Muscle layer of colon (tissue), 2 donors: Measurements from ENCODE around the gene DPYSL3.

Experiments
- H3K27ac ChIP-seq: one replicate; pipeline ENCODE4 v1.7.0; 2013; ENCODE audit warnings: low read depth, mild to moderate bottlenecking, low read length, moderate library complexity
- H3K27me3 ChIP-seq, 2 donors: one replicate each; pipeline ENCODE4 v1.7.0; 2013; ENCODE audit warnings: low read length in 2 of 2, mild to moderate bottlenecking in 2 of 2; ENCODE audit not compliant: insufficient read depth in 2 of 2, control insufficient read depth in 1 of 2
- H3K36me3 ChIP-seq: one replicate; pipeline ENCODE4 v1.7.0; 2013; ENCODE audit warnings: mild to moderate bottlenecking, low read length; ENCODE audit not compliant: insufficient read depth
- H3K4me1 ChIP-seq: one replicate; pipeline ENCODE4 v1.7.0; 2013; ENCODE audit warnings: mild to moderate bottlenecking, low read length; ENCODE audit not compliant: insufficient read depth
- H3K4me3 ChIP-seq, 2 donors: one replicate each; pipeline ENCODE4 v1.7.0; 2013; ENCODE audit warnings: low read length in 2 of 2, low read depth in 1 of 2, mild to moderate bottlenecking in 1 of 2, moderate library complexity in 1 of 2
- H3K9ac ChIP-seq: one replicate; pipeline ENCODE4 v1.7.0; 2013; ENCODE audit warnings: low read length
- H3K9me3 ChIP-seq: one replicate; pipeline ENCODE4 v1.7.0; 2013; ENCODE audit warnings: mild to moderate bottlenecking, low read length
- donor health status: abdominal sarcoma.
- donor health status: Adenocarcinoma of cecum.

Gene DPYSL3

DNA sequence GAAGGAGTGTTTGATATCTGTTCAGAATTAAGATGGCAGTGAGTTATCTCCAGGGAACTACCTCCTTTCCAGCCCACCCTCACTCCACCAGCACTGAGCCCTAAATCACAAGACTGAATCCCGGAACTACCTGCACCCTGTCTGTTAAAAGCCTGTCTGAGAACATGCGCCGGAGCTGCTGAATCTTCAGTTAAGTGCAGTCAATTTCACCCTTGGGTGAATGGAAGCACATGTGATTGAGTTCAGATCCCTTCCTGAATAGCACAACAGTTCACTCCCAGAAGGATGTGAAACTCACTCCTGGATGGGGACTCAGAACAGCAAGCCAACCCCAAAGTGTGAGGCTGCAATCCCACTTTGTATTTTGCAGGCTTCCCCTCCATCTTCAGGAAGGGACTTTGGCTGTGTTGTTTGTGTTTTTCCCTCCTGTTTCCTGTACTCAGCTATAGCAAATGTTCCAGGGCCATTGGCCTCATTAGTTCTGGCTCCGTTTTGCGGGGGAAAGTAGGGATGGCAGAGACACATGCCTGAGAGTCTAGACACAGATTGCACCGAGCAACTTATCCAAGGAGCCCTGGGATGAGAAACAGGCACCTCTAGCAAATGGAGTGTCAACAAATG lies 43.4 kb downstream of the DPYSL3 start:
- no peaks in the 10 kb centered on the region for H3K9me3 ChIP-seq
- H3K9ac ChIP-seq = no peak overlapping the region
- H3K27me3 ChIP-seq = no peaks in the 10 kb centered on the region
- H3K27ac ChIP-seq = no peak overlapping the region
- H3K4me3 ChIP-seq = no peak overlapping the region
- peaks cover 22% of the 10 kb centered on the region for H3K4me1 ChIP-seq
- no peaks in the 10 kb centered on the region for H3K36me3 ChIP-seq

DNA sequence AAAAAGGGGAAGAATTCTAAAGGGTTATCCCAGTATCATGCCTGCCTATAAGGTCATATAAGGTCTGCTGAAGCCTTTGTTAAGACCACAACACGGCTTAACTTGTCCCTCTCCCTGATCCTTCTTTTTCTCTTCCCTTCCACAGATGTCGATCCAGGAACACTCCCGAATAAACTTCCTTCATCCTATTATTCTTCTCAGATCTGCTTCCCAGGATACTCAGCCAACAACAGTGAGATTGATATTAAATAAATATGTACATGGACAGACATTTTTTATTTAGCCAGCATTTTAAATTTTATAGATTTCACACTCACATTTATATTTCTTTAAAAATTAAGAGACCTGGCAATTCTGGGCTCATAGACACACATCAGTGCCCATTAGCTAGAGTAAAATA lies 44.1 kb downstream of the DPYSL3 start:
- no peak overlapping the region for H3K9ac ChIP-seq
- no peaks in the 10 kb centered on the region for H3K36me3 ChIP-seq
- no peaks in the 10 kb centered on the region for H3K27me3 ChIP-seq
- no peaks in the 10 kb centered on the region for H3K9me3 ChIP-seq
- no peak overlapping the region for H3K4me3 ChIP-seq
- H3K4me1 ChIP-seq = peaks cover 19% of the 10 kb centered on the region
- H3K27ac ChIP-seq = no peak overlapping the region

DNA sequence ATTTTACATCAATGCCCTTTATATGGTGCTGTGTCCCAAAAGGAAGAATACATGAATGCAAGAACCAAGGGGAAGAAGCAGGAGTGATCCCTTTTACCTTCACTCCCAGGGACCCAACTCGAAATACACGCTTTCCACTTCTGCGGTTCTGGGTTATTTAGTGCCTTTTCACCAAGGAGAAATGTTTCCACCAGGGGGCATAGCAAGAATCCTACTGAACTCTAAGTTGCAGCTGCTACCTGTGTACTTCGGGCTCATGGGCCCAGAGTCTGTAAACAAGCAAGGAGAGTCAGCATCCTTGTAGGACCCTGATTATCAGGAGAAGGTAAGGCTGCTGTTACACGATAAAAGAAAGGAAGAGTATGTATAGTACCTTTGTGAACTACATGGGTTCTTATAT lies 45.7 kb downstream of the DPYSL3 start:
- Histone ChIP-seq H3K27me3 (no peaks in the 10 kb centered on the region), H3K9me3 (no peaks in the 10 kb centered on the region), H3K36me3 (no peaks in the 10 kb centered on the region)

DNA sequence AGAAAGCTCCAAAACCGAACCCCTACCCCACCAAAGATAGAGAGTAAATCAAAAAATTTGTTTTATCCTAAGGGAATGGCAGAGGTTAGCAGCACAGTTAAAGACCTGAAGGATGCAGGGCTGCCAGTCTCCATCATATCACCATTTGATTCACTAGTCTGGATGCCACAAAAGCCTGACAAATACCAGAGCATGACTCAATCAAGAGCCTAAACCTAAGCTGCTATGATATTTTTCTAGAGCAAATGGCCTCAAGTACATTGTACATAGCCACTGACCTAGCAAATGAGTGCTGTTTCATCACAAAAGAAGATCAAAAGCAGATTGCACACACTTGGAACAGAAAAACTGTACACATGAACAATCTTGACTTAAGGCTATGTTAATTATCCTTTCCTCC lies 48.0 kb downstream of the DPYSL3 start:
- H3K4me1 ChIP-seq = peaks cover 19% of the 10 kb centered on the region
- no peaks in the 10 kb centered on the region for H3K9me3 ChIP-seq
- H3K27ac ChIP-seq = no peak overlapping the region
- H3K27me3 ChIP-seq = no peaks in the 10 kb centered on the region
- H3K4me3 ChIP-seq = no peak overlapping the region
- H3K9ac ChIP-seq = no peak overlapping the region
- peaks cover 5% of the 10 kb centered on the region for H3K36me3 ChIP-seq

More for the DNA sequence above, 45.7 kb downstream of the DPYSL3 start:
- Histone ChIP-seq H3K9ac (no peak overlapping the region), H3K4me3 (no peak overlapping the region), H3K27ac (no peak overlapping the region), H3K4me1 (peaks cover 22% of the 10 kb centered on the region)

DNA sequence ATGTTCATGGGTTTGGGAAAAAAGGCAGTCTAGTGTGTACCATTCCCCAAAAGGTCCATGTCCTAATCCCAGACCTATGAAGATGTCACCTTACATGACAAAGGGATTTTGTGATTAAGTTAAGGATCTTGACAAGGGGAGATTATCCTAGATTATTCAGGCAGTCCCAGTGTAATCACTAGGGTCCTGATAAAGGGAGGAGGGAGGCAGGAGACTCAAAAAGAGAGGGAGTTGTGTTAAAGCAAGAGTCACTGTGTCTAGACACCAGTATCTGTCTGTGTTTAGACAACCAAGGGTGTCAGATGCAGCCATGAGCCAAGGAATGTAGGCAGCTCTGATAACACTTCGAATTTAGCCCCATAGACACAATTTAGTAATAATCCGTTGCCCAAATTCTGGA lies 49.5 kb downstream of the DPYSL3 start:
- Histone ChIP-seq H3K9ac (no peak overlapping the region), H3K27me3 (no peaks in the 10 kb centered on the region), H3K4me3 (no peak overlapping the region), H3K4me1 (peaks cover 15% of the 10 kb centered on the region), H3K9me3 (no peaks in the 10 kb centered on the region), H3K27ac (no peak overlapping the region), H3K36me3 (peaks cover 5% of the 10 kb centered on the region)

DNA sequence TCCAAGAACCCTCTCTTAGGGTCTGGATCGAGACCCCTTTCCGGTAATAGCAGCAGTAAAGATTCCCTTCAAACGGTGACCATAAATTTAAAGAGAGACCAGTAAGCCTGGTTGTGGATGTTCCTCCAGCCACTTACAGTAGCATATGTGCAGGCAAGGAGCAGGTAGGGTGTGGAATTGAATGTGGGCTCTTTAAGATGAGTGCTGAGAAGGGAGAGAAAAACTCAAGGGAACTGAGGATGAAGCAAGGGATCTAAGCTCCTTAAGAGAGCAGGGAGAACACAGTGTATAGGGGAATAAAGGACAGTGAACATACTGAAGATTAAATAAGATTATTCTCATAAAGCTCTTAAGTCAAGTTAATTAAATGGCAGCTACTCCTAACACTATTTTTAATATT lies 51.3 kb downstream of the DPYSL3 start:
- Histone ChIP-seq H3K9ac (no peak overlapping the region), H3K27me3 (no peaks in the 10 kb centered on the region), H3K4me1 (peaks cover 25% of the 10 kb centered on the region), H3K9me3 (no peaks in the 10 kb centered on the region), H3K36me3 (peaks cover 5% of the 10 kb centered on the region), H3K27ac (no peak overlapping the region), H3K4me3 (no peak overlapping the region)

DNA sequence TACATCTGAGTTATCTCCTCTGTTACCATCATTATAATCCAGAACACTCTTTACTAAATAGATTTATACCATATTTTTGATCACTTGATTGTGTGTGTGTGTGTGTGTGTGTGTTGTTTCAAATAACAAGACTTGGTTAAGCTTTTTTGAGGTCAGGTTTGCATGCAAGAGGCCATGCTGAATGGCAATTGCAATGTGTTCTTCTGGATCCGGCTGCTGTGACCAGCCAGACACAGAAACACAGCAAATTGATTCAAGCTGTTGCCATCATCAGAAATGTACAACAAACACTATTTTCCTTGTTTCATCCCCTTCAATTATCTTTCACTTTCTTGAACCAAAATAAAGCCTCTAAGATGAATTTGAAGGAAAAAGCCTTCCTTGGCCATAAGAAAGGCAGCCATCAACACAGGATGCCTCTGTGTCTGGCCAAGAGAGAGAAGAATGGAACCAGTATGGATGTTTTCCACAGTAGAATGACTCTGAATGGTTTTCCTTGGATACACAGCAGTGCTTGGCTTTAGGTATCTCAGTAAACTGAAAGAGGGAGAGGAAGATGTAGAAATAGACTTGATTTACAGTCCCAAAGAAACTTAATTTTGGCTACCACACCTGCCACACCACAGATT lies 53.9 kb downstream of the DPYSL3 start:
- Histone ChIP-seq H3K9me3 (no peaks in the 10 kb centered on the region), H3K36me3 (peaks cover 5% of the 10 kb centered on the region), H3K4me3 (no peak overlapping the region), H3K4me1 (peaks cover 36% of the 10 kb centered on the region), H3K27me3 (no peaks in the 10 kb centered on the region), H3K27ac (peak overlapping the region; percentile 83), H3K9ac (no peak overlapping the region)

DNA sequence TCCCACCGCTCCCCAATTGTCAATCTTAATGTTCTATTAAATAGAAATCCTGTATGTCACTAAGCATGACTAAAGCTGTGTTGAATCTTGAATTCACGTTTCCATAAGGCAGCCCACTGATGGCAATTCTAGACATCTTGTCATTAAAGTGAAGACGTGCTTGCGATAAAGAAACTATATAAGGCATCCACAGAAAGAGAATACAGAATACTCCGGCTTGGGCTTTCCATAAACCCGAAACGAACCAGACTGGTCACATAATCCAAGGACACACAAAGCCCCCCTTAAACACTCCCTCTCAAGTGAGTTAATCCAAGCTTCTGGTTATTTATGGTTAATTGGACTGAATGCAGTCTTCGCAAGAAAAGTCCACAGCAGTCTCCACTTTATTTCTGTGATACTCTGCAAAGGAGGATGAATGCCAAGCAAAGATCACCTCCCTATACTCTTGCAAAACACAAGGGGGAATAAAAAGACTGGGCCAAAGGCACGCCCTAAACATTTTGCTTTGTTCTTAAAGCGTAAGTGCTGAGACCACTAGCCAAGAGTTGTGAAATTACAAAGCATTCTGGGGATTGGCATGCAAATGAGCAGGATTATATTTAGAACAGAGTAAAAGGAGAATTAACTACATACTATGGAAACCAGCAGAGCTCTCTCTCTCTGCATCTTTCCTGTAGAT lies 54.7 kb downstream of the DPYSL3 start:
- H3K9ac ChIP-seq = peak overlapping the region; percentile 63
- H3K4me1 ChIP-seq = peaks cover 43% of the 10 kb centered on the region
- H3K9me3 ChIP-seq = no peaks in the 10 kb centered on the region
- H3K27ac ChIP-seq = peak overlapping the region; percentile 83
- H3K27me3 ChIP-seq = no peaks in the 10 kb centered on the region
- peaks cover 5% of the 10 kb centered on the region for H3K36me3 ChIP-seq
- H3K4me3 ChIP-seq = peak overlapping the region in 1 of 2 donors; percentile 77

DNA sequence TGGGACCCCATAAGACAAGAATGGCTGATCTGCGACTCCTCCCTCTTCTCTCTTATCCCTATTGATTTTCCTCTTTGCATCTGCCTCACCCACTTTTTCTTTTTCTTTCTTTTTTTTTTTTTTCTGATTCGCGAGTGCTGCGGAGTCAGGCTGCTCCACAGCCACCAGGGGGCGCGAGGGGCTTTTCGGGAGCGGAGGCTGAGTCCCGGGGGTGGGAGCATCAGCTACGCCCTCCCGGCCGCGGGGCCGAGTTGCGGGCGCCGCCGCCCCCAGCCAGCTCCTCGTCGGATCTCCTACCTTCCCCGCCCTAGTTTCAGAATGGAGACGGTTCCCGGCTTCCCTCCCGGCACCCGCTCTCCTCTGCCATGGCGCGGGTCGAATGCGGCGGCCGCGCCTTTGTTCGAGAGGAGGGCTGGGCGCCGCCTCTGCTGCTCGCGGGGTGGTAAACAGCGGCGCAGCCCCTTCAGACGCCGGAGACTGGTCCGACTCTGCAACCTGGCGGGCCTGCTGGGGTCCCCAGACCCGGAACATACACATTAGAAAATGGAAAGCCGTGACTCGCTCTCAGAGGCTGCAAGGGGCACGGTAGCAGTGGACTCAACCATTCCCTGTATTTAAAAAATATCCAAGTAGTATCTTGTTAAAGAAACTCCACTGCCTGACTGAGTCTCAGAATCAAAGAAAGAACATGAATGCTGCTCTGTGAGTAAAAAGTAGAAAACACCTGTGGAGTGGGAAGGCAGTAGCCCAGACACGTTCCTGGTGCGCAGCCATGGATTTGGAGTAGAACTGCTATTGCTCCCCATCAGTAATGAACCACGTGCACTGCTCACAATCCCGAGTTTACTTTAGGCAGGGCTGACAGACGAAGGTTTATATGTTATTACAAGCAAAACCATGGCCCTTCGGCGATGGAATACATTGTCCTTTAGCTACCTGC lies 55.7 kb downstream of the DPYSL3 start:
- H3K27ac ChIP-seq = peak overlapping the region; percentile 83
- H3K9ac ChIP-seq = peak overlapping the region; percentile 63
- no peaks in the 10 kb centered on the region for H3K27me3 ChIP-seq
- no peaks in the 10 kb centered on the region for H3K9me3 ChIP-seq
- peaks cover 45% of the 10 kb centered on the region for H3K4me1 ChIP-seq
- H3K36me3 ChIP-seq = peaks cover 5% of the 10 kb centered on the region
- H3K4me3 ChIP-seq = peak overlapping the region; percentile 75 to 77

DNA sequence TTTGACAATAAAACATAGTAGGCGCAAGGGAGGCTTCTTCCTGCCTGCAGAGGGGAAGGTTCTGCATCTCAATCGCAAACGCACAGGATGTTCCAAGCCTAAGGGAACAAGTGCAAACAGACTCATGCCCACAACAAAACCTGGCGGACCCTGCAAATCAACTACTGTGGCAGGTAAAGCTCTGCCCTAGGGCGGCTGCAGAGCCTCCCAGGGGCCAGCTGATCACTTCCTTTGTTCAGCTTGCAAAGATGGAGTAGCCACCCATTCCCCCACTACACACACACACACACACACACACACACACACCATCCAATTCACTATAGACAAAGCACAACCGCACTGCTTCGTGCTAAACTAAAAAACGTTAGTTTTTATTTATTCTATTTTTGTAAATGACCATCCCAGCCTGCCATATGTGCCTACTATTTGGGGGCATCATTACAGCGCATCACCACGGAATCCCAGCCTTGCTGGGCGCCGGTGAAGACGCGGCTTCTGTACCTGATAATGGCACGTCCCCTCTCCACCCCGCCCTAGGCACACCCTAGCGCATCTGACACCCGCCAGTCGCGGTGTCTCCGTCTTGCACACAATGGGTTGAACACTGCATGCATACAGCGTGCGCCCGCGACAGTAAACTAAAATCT lies 57.6 kb downstream of the DPYSL3 start:
- Histone ChIP-seq H3K9ac (peak overlapping the region; percentile 70), H3K4me3 (peak overlapping the region; percentile 75 to 77), H3K27ac (peak overlapping the region; percentile 83)

More for the DNA sequence above, 57.6 kb downstream of the DPYSL3 start:
- Histone ChIP-seq H3K4me1 (peaks cover 54% of the 10 kb centered on the region), H3K27me3 (no peaks in the 10 kb centered on the region), H3K9me3 (no peaks in the 10 kb centered on the region), H3K36me3 (no peaks in the 10 kb centered on the region)
